B cell (primary cell): ENCODE data around the gene TNNT1. TPM values are rescaled to one million over a fixed set of nuclear protein-coding genes. Genes with fewer than 3 reads are reported as not detected.

Source experiments
- ATAC-seq: fragments of 200-7000 bp; cut with Tn5 transposase; one replicate; pipeline ENCODE4 v1.10.0; 2021; ENCODE audit warnings: low read depth, mild to moderate bottlenecking, moderate number of reproducible peaks, moderate library complexity
- CTCF ChIA-PET: fragments of 350-600 bp; sonication (Branson Sonifier 250); formaldehyde crosslinking; loops from one replicate; lab custom pipeline; 2021; ENCODE audit warnings: antibody characterized with exemption, inconsistent platforms; lab: Charles Lee
- POLR2A ChIA-PET: fragments of 350-600 bp; sonication (Branson Sonifier 250); formaldehyde crosslinking; loops from one replicate; lab custom pipeline; 2021; ENCODE audit warnings: antibody characterized with exemption; lab: Charles Lee
- DNase-seq: peaks from one replicate; pipeline ENCODE4 v3.0.0; 2013
- H2AFZ ChIP-seq: 2 replicates; pipeline ENCODE4 v1.6.1; 2012; ENCODE audit warnings: mild to moderate bottlenecking, low read depth, low read length; ENCODE audit not compliant: insufficient read depth, poor library complexity, severe bottlenecking
- H3K27ac ChIP-seq, 2 donors: 1 replicate in 1 of 2; 2 replicates in 1 of 2; pipeline ENCODE4 v1.5.1; 2012 to 2013; ENCODE audit warnings: low read length in 2 of 2, mild to moderate bottlenecking in 2 of 2, moderate library complexity in 1 of 2
- H3K27me3 ChIP-seq, 4 experiments: fragments of 200-600 bp in 1 of 4; sonication (generic) in 1 of 4; replicated peaks in 1 of 4; 1 replicate in 2 of 4; 2 replicates in 2 of 4; pipeline versions ENCODE4 v1.6.1 to v1.7.0; 2013 to 2016; ENCODE audit warnings: low read length in 3 of 4, mild to moderate bottlenecking in 2 of 4, mixed read lengths in 1 of 4, moderate library complexity in 1 of 4; ENCODE audit not compliant: insufficient read depth in 4 of 4, control insufficient read depth in 3 of 4; ENCODE audit errors: control extremely low read depth in 1 of 4
- H3K36me3 ChIP-seq, 2 experiments: replicated peaks in 1 of 2; 1 replicate in 1 of 2; 2 replicates in 1 of 2; pipeline versions ENCODE4 v1.6.1 to v1.7.1; 2013; ENCODE audit warnings: low read length in 1 of 2; ENCODE audit not compliant: insufficient read depth in 2 of 2, control insufficient read depth in 1 of 2; ENCODE audit errors: control extremely low read depth in 1 of 2, extremely low read depth in 1 of 2
- H3K4me1 ChIP-seq, 2 donors: fragments of 200-600 bp in 1 of 2; sonication (generic) in 1 of 2; 1 replicate in 1 of 2; 2 replicates in 1 of 2; pipeline versions ENCODE4 v1.5.1 to v1.6.1; 2013 to 2017; ENCODE audit warnings: low read length in 2 of 2; ENCODE audit not compliant: control insufficient read depth in 2 of 2, insufficient read depth in 2 of 2
- H3K4me2 ChIP-seq: replicated peaks from 2 replicates; pipeline ENCODE3; 2012; ENCODE audit warnings: mild to moderate bottlenecking, low read depth, low read length; ENCODE audit not compliant: poor library complexity, severe bottlenecking
- H3K4me3 ChIP-seq, 5 experiments: fragments of 200-600 bp in 1 of 5; sonication (generic) in 1 of 5; 1 replicate in 3 of 5; 2 replicates in 2 of 5; pipeline versions ENCODE4 v1.5.1 to v1.7.0; 2011 to 2016; ENCODE audit warnings: low read length in 4 of 5, mild to moderate bottlenecking in 4 of 5, low read depth in 2 of 5, control low read depth in 1 of 5, moderate library complexity in 1 of 5; ENCODE audit not compliant: insufficient read depth in 1 of 5; ENCODE audit errors: control extremely low read depth in 1 of 5, extremely low read depth in 1 of 5
- H3K79me2 ChIP-seq: fragments of 200-600 bp; sonication (generic); one replicate; pipeline ENCODE4 v1.6.0; 2016; ENCODE audit warnings: low read length; ENCODE audit not compliant: control insufficient read depth, insufficient read depth
- H3K9ac ChIP-seq: fragments of 200-600 bp; sonication (generic); 2 replicates; pipeline ENCODE4 v1.6.1; 2017; ENCODE audit warnings: mild to moderate bottlenecking, low read length, moderate library complexity
- H3K9me3 ChIP-seq, 3 donors: one replicate each; pipeline versions ENCODE4 v1.6.1 to v1.7.1; 2013; ENCODE audit warnings: low read length in 2 of 3; ENCODE audit not compliant: control insufficient read depth in 2 of 3, insufficient read depth in 1 of 3; ENCODE audit errors: control extremely low read depth in 1 of 3
- H4K20me1 ChIP-seq: 2 replicates; pipeline ENCODE4 v1.6.0; 2012; ENCODE audit warnings: mild to moderate bottlenecking, low read length; ENCODE audit not compliant: insufficient read depth, control insufficient read depth, poor library complexity, severe bottlenecking
- H3K27ac Mint-ChIP-seq: one replicate; pipeline ENCODE4 v1.8.0; 2021; ENCODE audit warnings: mixed read lengths
- H3K27me3 Mint-ChIP-seq: one replicate; pipeline ENCODE4 v1.8.0; 2021; ENCODE audit warnings: mixed read lengths
- H3K4me1 Mint-ChIP-seq: one replicate; pipeline ENCODE4 v1.8.0; 2021; ENCODE audit warnings: mixed read lengths
- H3K4me3 Mint-ChIP-seq: one replicate; pipeline ENCODE4 v1.8.0; 2021; ENCODE audit warnings: mixed read lengths
- H3K9me3 Mint-ChIP-seq: one replicate; pipeline ENCODE4 v1.8.0; 2022; ENCODE audit warnings: mixed read lengths; ENCODE audit not compliant: insufficient read depth
- CTCF ChIP-seq: fragments of 200-600 bp; IDR thresholded peaks from one replicate; pipeline ENCODE4 v1.8.0; 2022; ENCODE audit warnings: antibody characterized with exemption, mild to moderate bottlenecking
- EZH2 ChIP-seq: IDR thresholded peaks from 2 replicates; pipeline ENCODE4 v1.6.1; 2012; ENCODE audit warnings: borderline replicate concordance, low read depth, mild to moderate bottlenecking, moderate library complexity, low read length; ENCODE audit not compliant: insufficient read depth, poor library complexity, severe bottlenecking
- WGBS: methylation state at CpG from one replicate; pipeline ENCODE4 v1.1.5; 2013; ENCODE audit warnings: missing lambda C conversion rate; ENCODE audit not compliant: insufficient coverage; 5-methylcytosine and 5-hydroxymethylcytosine counted together
- intact Hi-C: fragments of 100-400 bp; cut with micrococcal nuclease; formaldehyde crosslinking; loops from one replicate; pipeline ENCODE4 v1.10.0; 2022
- polyA plus RNA-seq: library from polyadenylated mRNA; depleted of rRNA; stranded (reverse); fragments of >200 nt; gene quantifications from 2 replicates; pipeline ENCODE4 v1.2.3, GENCODE V29; 2012
- total RNA-seq, 2 donors: library from RNA; stranded (reverse); fragments of 120-200 nt in 1 of 2; gene quantifications; 1 replicate in 1 of 2; 2 replicates in 1 of 2; pipeline versions ENCODE4 v1.2.3 to v1.2.4, GENCODE V29; 2013 to 2022

TNNT1 gene
- total and polyA plus RNA-seq, 2 donors (not counting 1 experiment from before 2014, with no cell fraction given) = not detected

GRCh38 chr19:55097864-55098715 is 50.9 kb downstream of the TNNT1 start:
- no peaks in the 10 kb centered on the region for H3K27me3 ChIP-seq
- DNase-seq = no peak
- no peak overlapping the region for H3K9ac ChIP-seq
- intact Hi-C loops = no loop called here
- CTCF ChIA-PET = no interaction called here
- TF ChIP-seq EZH2 = no peak
- no peak for TF ChIP-seq CTCF
- H3K4me3 Mint-ChIP-seq = no peak overlapping the region
- H3K4me1 Mint-ChIP-seq = peaks cover 4% of the 10 kb centered on the region
- no peaks in the 10 kb centered on the region for H3K27me3 Mint-ChIP-seq
- no peak overlapping the region for H3K4me2 ChIP-seq
- H3K27ac ChIP-seq = no peak overlapping the region
- peaks cover 60% of the 10 kb centered on the region for H4K20me1 ChIP-seq
- H3K27ac Mint-ChIP-seq = peak overlapping the region; percentile 20
- POLR2A ChIA-PET = no interaction called here
- H3K36me3 ChIP-seq = peaks cover 0 to 58% of the 10 kb centered on the region in 2 experiments
- H3K9me3 ChIP-seq = peaks cover 0 to 7% (median 0%) of the 10 kb centered on the region in 3 donors
- H2AFZ ChIP-seq = no peak overlapping the region
- no peak overlapping the region for H3K4me3 ChIP-seq
- 89% methylated on average over 20 of the region's 23 CpGs for WGBS
- no peak for ATAC-seq
- H3K4me1 ChIP-seq = peaks cover 0 to 6% of the 10 kb centered on the region in 2 donors
- H3K9me3 Mint-ChIP-seq = no peaks in the 10 kb centered on the region
- peaks cover 6% of the 10 kb centered on the region for H3K79me2 ChIP-seq

GRCh38 chr19:55096061-55096701 is 52.8 kb downstream of the TNNT1 start:
- no peak overlapping the region for H3K4me3 ChIP-seq
- intact Hi-C loops = no loop called here
- no peak overlapping the region for H2AFZ ChIP-seq
- Mint-ChIP-seq H3K27ac (no peak overlapping the region), H3K4me3 (no peak overlapping the region), H3K4me1 (peaks cover 4% of the 10 kb centered on the region), H3K27me3 (no peaks in the 10 kb centered on the region), H3K9me3 (no peaks in the 10 kb centered on the region)
- TF ChIP-seq EZH2 (no peak), CTCF (no peak)
- H3K4me1 ChIP-seq = peaks cover 0 to 6% of the 10 kb centered on the region in 2 donors
- H3K9me3 ChIP-seq = peaks cover 0 to 3% (median 0%) of the 10 kb centered on the region in 3 donors
- no peak overlapping the region for H3K27ac ChIP-seq
- DNase-seq (no peak), ATAC-seq (no peak)
- POLR2A ChIA-PET = no interaction called here
- no peak overlapping the region for H3K4me2 ChIP-seq
- no peaks in the 10 kb centered on the region for H3K27me3 ChIP-seq
- H3K36me3 ChIP-seq = peaks cover 0 to 46% of the 10 kb centered on the region in 2 experiments
- peaks cover 54% of the 10 kb centered on the region for H4K20me1 ChIP-seq
- WGBS = 85% methylated on average over 11 of the region's 23 CpGs
- H3K9ac ChIP-seq = no peak overlapping the region
- peaks cover under 1% of the 10 kb centered on the region for H3K79me2 ChIP-seq
- CTCF ChIA-PET = no interaction called here
